DMS 273 (cell line): ENCODE measurements around the gene PDE2A.

Experiments used
- DNase-seq: peaks from one replicate; lab custom pipeline; 2025; ENCODE audit not compliant: unreplicated experiment; lab: John Stamatoyannopoulos, UW

The PDE2A gene

DNA sequence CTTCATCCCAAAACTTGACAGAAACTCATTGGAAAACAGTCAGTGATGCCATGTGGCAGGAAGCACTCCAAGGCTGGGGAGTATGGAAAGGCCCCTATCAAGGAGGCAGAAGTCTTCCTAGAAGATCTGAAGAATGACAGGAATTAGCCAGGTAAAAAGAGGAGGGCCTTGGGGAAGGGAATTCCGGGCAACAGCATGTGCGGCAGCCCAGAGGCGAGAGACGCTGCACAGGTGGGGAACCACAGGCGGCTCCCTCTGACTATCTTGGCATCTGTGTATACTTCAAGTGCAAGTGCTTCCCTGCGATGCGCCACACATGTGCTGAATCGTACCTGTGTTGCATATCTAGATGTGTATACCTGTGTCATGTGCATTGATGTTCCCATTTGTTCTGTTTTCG is 12.7 kb downstream of the PDE2A start:
- no peak for DNase-seq

DNA sequence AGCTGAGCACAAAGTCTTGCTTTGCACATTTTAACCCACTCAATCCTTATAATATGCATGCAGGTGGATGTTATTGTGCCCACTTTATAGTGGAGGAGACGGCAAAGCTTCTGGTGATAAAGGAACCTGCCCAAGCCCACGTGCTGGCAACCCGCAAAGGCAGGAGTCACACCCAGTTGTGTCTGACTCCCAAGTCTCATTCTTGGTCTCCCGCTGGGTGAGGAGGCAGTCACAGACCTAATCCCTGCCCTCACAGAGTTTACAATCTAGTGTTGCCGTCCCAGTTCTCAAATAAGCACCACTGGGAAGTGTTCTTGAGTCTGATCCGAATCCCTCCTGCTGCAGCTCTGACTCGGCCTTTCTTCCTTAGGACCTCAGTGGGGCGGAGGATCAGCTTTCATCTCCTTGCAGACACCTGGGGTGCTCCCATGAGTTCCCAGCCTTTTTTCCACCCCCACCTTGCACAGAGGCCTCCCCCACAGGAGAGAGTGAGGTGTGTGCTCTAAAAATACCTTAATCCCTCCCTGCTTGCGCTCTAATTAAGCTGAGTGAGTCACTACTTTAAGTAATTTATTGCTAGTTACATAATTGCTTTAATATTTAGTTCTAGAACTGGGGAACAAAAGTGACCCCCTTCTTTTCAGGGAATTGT is 15.1 kb downstream of the PDE2A start:
- DNase-seq, result no peak

DNA sequence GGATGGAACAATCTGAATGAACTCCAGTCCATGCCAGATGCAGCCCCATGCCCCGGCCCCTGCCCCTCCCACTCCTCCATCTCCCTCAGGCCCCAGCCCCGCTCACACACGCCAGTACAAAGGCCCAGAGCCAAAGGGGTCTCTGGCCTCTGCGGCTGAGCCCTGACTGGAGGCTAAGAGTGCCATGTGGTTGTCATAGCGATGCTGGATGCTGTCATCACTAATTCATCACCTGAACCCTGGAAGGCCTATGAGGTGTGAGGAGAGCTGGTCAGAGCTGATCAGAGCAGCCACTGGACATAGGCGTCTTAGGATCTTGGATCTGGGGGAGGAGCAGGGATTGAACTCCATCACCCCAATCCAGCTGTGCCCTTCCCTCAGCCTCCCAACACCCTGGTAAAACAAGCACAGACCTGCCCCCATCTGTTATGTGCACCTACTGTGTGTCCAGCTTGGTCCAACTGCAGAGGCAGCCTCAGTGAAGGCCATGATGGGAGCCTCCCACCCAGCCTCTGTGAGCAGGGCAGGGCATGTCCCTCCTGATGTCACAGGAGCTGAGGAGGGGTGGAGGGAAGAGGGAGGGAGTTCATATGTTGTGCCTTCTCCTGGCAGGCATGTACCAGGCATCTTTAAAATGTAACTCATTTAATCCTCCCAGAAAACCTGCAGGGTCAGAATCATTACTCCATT is 16.7 kb downstream of the PDE2A start:
- no peak for DNase-seq

DNA sequence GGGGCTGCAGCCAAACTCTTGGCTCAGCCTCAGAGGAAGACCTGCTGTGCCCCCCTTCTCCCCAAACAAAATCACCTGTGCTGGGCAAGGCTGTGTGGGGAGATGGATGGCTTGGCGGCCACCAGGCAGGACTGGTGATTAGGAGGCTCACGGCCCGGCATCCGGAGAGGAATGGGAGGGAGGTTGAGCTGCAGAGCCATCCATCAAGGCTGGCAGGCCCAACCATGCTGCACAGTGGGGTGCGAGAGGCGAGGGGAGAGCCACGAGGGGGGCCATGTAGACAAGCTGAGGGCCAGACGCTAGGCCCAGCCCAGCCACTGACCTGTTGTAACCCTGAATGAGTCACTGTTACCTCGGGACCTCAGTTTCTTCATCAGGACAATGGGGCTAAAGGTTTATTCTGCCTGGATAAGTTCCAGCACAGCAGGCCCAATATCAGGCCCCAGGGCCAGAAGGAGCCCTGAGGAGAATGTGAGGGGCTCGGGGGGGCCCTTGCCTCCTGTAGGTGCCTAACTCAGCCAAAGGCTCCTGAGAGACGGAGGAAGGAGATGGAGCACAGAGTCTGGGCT is 18.2 kb downstream of the PDE2A start:
- DNase-seq, result no peak

DNA sequence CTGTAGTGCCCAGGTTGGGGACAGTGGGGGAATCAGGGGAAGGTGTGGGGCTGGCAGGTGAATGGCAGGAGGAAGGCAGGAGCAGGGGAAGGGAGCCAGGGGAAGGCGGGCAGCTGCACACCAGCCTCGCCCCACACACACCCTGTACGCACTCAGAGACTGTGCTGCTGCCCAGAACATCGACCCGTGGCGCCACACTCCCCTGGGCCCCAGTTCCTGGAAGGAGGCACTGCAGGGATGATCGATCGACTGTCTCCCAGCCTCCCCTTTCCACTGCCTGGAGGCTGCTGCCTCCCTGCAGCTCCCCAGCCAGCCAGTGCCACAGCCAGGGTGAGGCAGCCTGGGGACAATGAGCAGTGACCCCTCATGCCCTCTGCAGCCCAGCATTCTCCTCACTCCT is 19.2 kb downstream of the PDE2A start:
- no peak for DNase-seq

DNA sequence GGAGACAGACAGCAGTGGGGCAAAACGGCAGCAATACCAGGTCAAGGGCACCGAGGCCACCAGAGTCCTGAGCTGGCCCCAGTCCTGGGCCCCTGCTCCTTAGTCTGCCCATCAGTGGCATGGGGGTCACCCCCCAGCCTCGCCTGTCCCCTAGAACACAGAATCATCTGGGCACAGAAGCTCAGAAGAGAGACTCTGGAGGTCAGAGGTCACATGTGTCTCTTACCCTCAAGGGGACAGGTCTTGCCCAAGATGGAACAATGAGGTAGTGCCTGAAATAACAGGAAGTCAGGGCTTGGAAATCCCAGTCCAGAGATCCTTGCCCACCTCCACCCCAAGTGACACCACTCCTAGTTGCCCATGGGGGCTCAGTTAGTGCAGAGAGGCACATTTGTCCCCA is 20.6 kb downstream of the PDE2A start:
- no peak for DNase-seq

DNA sequence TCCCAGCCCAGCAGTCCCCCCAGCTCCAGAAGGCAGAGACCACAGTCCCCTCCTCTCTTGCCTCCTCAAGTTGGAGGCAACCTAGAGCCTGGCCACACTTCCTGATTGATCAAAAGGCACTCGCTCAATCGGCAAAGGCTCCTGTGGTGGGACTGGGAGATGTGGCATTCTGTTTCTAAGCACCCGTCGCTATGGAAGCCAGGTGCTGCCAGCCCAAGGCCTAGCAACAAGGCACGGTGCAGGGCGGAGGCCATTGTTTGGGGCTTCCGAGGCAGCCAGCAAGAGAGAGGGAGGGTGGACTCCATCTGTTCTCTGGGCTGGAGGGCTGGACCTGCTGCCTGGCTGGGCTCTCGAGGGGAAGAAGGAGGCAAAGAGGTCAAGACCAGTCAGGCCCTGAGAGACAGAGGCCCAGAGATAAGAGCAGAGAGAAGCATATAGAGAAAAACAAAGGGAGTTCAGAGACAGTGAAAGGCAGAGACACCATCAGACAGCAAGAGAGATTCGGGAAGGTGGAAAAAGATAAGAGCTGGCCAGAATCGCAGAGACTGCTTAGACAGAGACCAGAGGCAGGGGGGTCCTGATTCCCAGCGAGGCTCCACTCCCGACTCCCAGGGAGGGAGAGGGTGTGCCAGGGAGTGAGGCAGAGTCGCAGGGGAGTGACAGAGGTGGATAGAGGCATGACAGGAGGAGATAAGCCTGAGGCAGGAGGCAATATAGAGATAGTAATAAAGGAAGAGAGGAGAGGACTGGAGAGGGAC is 21.2 kb downstream of the PDE2A start:
- DNase-seq, result peak; percentile 35

DNA sequence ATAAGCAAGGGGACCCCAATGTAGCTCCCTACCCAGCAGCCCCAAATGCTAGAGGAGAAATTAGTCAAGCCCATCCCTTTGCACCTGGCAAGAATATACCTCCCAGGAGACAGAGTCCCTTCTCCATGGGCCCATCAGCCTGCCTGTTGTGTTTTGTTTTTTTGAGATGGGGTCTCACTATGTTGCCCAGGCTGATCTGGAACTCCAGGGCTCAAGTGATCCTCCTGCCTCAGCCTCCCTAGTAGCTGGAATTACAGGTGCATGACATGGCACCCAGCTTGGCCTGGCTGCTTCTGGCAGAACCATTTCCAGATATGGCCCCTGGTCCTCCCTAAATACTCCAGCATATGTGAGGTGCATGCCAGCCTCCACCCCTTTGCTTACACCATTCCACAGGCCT is 22.1 kb downstream of the PDE2A start:
- DNase-seq, result no peak

DNA sequence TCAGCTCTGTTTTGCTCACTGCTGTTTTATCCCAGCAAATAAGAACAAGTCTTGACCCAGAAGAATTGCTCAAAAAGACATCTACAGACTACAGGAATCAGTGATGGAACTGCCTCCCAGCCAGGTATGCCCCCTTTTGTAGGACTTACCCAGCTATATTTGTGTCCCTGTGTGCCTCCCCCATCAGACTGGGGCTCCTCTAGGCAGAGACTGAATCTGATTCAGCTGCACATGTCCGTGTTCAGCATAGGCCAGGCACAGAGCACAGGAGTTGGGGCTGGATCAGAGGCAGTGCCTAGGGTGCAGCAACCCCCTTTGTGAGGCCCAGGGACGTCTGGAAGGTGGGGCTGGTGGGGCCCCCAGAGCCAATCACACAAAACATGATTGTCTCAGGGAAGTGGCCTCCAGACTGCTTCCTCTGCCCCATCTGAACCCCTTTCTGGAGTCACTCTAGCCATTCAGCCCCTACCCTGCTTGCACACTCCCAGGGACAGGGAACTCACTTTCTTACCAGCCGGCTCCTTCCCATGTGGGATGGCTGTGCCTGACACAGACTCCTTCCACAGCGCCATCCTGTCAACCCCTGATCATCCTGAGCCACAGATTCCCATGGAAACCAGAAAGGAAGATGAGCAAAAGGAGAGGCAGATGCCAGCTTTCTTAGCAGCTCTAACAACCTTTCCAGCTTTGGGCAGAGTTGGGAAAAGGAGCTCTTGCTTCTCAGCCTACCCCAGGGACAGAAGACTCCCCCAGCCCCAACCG is 24.8 kb downstream of the PDE2A start:
- DNase-seq, result no peak

DNA sequence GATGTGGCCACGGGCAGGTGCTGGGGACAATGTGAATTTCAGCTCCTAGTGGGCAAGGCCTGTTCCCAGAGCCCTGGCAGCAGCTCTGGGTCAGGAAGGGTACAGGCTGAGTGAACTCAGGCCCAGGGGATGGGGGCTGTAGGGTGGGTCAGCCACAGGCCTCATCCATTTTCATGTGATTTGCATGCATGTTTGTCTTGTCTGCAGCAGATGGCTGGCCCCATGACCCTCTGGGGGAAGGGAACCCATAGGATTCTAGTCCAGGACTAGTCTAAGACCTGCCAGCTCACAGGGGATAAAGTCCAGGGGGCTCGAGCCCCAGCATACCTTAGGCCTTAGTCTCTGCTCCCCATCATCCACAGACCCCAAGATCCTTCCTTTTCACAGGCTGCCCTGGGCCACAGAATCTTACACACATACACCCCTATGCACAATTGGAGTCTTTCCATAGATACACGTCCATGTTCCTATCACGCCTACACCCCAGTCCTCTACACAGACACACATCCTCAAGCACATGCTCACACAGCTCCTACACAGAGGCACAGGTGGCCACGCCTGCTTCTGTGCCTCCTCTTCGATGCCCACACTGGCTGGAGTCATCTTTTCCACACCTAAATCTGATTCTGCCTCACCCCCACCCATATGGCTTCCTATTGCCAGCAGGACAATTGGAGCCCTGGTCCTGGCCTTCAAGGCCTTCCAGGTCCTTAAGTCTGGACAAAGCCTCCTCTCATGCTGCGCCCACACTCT is 25.7 kb downstream of the PDE2A start:
- DNase-seq, result no peak

DNA sequence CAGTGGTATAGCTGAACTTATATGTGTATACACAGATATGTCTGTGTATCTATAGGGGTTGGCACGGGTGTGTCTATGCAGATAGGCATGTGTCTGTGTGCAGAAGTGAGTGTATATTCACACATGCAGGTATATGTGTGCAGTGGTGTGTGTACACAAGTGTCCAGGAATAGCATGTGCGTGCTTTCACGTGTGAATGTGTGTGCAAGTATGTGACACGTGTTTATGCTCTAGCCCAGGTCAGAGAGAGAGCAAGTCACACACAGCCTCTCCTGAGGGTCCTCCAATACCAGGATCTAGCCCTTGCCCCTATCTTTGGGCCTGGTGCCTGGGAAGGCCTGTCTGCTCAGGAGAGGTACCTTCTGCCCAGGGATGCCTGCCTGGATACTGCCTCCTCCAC is 26.3 kb downstream of the PDE2A start:
- no peak for DNase-seq

DNA sequence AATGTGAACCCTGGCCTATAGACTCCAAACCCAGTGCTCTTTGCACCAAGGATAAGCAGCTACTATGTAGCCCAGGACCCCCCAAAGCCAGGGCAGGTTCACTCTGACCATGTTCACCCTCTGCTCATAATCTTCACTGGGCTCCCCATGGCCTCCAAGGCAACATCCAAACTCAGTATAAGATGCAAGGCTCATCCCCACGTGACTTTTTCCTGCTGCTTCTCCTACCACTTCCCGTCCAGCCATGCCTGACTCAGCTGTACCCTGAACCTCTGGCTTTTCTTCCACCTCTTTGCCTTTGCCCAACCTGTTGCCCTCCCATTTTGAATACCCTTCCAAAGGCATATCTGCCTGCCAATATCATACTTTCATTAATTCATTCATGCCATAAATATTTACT is 27.8 kb downstream of the PDE2A start:
- no peak for DNase-seq

DNA sequence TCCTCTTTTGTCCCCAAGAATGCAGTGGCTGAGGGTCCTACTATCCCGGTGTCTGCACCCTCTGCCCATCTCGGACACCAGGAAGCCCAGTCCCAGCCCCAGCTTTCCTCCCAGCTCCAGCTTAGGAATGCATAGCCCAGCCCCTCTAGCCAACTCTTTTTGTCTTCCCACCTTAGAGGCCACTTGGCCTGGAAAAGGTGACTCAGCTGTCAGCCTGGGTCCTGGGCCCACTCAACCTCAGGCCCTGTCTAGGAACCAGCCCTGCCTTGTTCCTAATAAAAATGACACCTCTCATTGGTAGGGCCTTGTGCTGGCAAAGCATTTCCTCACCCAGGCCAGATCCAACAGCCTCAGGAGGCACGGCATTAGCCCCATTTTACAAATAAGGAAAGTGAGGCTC is 28.2 kb downstream of the PDE2A start:
- DNase-seq, result no peak

DNA sequence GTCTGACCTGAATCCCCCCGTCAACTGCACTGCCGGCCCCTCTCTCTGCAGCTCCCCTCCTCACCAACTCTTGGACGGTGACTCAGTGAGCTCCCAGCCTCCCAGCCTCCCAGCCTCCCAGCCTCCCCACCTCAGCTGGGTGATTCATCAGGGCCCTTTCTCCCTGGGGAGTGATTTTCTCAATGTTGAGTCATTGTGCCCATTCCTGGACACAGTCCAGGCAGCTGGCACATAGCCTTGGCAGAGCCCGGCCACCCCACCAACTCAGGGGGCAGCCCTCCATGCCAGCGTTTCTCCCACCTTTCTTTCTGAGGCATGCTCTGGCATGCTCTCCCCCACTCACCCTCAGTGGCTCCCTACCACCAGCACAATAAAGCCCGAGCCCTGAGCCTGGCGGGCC is 30.7 kb downstream of the PDE2A start:
- DNase-seq, result no peak

DNA sequence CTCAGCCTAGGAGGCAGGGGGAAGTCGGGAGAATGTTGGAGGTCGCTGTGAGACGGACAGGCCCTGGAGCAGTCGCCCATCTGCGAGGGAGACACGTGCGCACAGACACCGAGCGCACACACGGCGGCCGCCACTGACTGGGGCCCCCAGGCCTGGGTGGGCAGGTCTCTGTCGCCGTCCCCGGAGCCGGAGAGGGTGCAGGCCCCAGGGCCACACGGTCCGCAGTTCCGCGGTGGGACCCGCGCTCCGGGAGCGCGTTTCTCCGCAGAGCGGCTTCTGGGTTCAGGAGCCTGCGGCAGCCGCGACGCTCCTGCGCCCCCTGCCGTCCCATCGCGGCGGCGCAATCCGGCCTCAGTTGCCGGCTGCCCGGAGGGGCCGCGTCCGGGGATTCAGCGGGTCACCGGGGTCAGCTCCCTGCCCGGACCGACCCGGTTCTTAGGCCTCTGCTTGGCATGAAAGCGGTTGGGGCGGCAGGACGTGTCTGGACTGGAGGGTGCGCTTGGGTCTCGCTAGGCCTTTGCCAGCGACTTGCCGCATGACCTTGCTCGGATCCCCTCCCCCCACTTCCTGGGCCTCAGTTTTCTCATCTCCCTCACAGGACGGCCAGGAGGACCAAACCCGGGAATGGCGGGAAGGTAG is 31.2 kb downstream of the PDE2A start:
- peak; percentile 47 for DNase-seq

DNA sequence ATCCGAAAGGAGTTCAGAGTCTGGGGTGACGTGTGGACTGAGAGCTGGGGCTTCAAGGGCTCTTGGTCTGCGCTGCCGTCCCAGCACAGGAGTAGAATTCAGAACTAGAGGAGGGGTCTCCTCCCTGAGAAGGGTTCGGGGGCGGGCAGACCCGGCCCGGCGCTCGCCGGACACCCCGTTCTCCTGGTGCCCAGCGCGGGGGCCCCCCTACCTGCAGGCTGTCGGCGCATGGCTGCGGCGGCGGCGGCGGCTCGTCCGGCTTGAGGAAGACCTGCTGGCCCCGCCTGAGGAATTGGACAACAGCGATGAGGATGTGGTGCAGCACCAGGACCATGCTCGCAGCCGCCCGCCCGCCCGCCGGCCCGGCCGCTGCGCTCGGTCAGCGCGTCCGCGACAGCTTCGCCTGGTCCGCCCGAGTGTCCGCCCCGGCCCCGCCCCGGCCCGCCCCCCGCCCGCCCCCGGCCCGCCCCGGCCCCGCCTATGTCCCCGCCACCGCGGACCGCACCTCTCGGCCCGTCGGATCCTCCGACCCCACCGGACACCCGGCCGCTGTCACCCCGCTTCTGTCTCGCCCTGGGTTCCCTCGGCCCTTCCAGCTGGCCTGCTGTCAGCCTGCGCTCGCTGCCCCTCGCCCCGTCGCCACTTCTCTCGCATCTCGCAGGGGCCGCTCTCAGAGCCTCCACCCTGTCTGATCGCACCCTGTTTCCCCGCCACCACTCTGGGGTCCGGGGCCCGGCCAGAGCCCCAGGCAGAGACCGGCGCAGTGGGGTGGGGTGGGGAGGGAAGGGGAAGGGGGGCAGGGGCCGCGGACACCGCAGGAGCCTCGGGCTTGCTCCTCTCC is 32.0 kb downstream of the PDE2A start:
- DNase-seq, result no peak

DNA sequence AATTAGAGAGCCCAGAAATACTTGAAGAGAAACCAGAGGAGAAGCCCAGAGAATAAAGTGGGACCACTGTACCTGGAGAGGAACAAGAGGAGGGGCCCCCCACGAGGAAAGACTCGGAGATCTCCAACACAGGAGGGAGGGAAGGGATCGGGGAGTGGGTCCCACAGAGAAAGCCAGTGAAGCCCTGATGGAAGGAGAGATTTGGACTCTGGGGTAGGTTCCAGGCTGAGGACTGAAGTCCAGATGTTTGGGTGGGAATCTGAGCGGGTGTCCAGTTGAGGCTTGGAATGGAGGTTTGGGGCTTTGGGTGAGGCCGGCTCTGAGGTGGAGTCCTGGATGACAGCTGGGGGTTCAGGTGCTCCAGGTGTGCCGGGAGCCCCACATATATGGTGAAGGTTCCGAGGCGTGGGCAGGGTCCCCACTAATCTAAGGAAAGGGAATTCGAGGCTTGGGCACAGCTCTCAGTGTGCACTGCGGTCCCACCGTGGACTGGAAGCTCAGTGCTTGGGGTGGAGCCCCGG is 32.6 kb downstream of the PDE2A start:
- no peak for DNase-seq

DNA sequence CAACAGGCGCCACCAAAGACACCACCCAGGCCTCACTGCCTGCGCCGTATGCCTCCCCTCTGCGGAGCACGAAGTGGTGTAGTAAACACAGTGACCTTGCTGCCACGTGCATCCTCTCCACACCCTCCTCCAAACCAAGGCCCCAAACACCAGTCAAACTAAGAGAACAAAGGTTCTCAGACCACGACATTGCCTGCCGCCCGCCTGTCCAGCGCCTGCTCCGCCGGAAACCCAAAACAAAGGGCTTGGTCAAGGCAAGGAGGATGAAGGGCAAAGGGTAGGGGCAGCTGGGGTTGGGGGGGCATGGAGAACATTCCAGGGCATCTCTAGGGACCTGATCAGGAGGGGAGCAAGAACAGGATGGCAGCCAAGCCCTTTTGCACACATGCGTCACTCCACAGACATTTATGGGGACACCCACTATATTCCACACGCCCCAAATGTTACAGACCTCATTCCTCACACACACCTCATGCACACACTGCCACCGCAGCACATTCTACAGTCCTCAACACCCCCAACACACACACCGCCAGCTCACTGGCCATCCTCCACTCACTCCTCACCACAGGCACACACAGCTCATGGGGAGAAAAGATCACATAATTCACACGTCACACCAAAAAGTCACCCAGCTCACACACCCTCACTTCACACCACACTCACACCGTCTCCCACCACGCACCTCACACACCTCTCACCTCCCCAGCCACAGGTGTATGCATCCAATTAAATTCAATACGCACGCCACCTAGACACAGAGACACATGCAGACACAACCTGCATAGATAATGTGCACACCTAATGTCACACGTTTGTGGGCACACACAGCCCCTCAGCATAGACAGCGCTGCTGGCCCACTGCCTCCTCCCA is 34.5 kb downstream of the PDE2A start:
- no peak for DNase-seq
